Measurements from ENCODE around the gene APOL5. TPM values are rescaled to one million over a fixed set of nuclear protein-coding genes. Genes with fewer than 3 reads are reported as not detected.
"Not testable (repeated sequence)": the region's sequence is repeated elsewhere in the genome, so short reads cannot be mapped to it uniquely, and the experiment has no call there.

The APOL5 gene
- total RNA-seq, 1 donor = not detected

GRCh38 chr22:35708917-35709316 is 8.8 kb upstream of the APOL5 start:
- DNase-seq (ENCODE audit: low read depth in 2 of 3, low spot score in 2 of 3) = no peak

- no peak for DNase-seq (ENCODE audit: low read depth in 2 of 3, low spot score in 2 of 3)
Observed at GRCh38 chr22:35711336-35711735, 6.3 kb upstream of the APOL5 start.

- DNase-seq (ENCODE audit: low read depth in 2 of 3, low spot score in 2 of 3) = no peak
Observed at GRCh38 chr22:35712672-35713071, 5.0 kb upstream of the APOL5 start.

- DNase-seq (ENCODE audit: low read depth in 2 of 3, low spot score in 2 of 3) = no peak
Observed at GRCh38 chr22:35719212-35719875, 1.7 kb downstream of the APOL5 start.

GRCh38 chr22:35721960-35722359 is 4.3 kb downstream of the APOL5 start:
- no peak for DNase-seq (ENCODE audit: low read depth in 2 of 3, low spot score in 2 of 3)

GRCh38 chr22:35725521-35725920 is 7.8 kb downstream of the APOL5 start:
- DNase-seq (ENCODE audit: low read depth in 2 of 3, low spot score in 2 of 3) = no peak

- DNase-seq (ENCODE audit: low read depth in 2 of 3, low spot score in 2 of 3) = no peak
Observed at GRCh38 chr22:35726398-35726797, 8.7 kb downstream of the APOL5 start.

GRCh38 chr22:35726933-35727332 is 9.3 kb downstream of the APOL5 start:
- DNase-seq (ENCODE audit: low read depth in 2 of 3, low spot score in 2 of 3) = no peak

- DNase-seq (ENCODE audit: low read depth in 2 of 3, low spot score in 2 of 3) = no peak
Observed at GRCh38 chr22:35727436-35727835, 9.8 kb downstream of the APOL5 start.

GRCh38 chr22:35728639-35729308 is 11.1 kb downstream of the APOL5 start:
- DNase-seq (ENCODE audit: low read depth in 2 of 3, low spot score in 2 of 3) = no peak

- no peak for DNase-seq (ENCODE audit: low read depth in 2 of 3, low spot score in 2 of 3)
Observed at GRCh38 chr22:35729309-35729698, 11.6 kb downstream of the APOL5 start.

GRCh38 chr22:35731321-35731720 is 13.6 kb downstream of the APOL5 start:
- DNase-seq (ENCODE audit: low read depth in 2 of 3, low spot score in 2 of 3) = no peak

GRCh38 chr22:35732116-35732515 is 14.4 kb downstream of the APOL5 start:
- DNase-seq (ENCODE audit: low read depth in 2 of 3, low spot score in 2 of 3) = no peak

- no peak for DNase-seq (ENCODE audit: low read depth in 2 of 3, low spot score in 2 of 3)
Observed at GRCh38 chr22:35733036-35733435, 15.4 kb downstream of the APOL5 start.

- no peak for DNase-seq (ENCODE audit: low read depth in 2 of 3, low spot score in 2 of 3)
Observed at GRCh38 chr22:35733791-35734516, 16.3 kb downstream of the APOL5 start.

GRCh38 chr22:35734517-35734827 is 16.8 kb downstream of the APOL5 start:
- DNase-seq (ENCODE audit: low read depth in 2 of 3, low spot score in 2 of 3) = no peak

- no peak for DNase-seq (ENCODE audit: low read depth in 2 of 3, low spot score in 2 of 3)
Observed at GRCh38 chr22:35735542-35735941, 17.9 kb downstream of the APOL5 start.

GRCh38 chr22:35736166-35736565 is 18.5 kb downstream of the APOL5 start:
- no peak for DNase-seq (ENCODE audit: low read depth in 2 of 3, low spot score in 2 of 3)

GRCh38 chr22:35736701-35737100 is 19.0 kb downstream of the APOL5 start:
- DNase-seq (ENCODE audit: low read depth in 2 of 3, low spot score in 2 of 3) = no peak

GRCh38 chr22:35737886-35738285 is 20.2 kb downstream of the APOL5 start:
- DNase-seq (ENCODE audit: low read depth in 2 of 3, low spot score in 2 of 3) = not testable (repeated sequence)

GRCh38 chr22:35739076-35739930 is 21.6 kb downstream of the APOL5 start:
- peak in 1 of 3 donors; percentile 32 for DNase-seq (ENCODE audit: low read depth in 2 of 3, low spot score in 2 of 3)

Data from hematopoietic multipotent progenitor cell (in vitro differentiated cells).